ENCODE data around the gene CAPZB.

CAPZB gene

GRCh38 chr1:19342894-19343616 lies 142.3 kb downstream of the CAPZB start:
- Histone ChIP-seq H3K4me1 (ENCODE audit: control insufficient read depth, low read depth, low read length) (peaks cover 5% of the 10 kb centered on the region), H3K9ac (ENCODE audit: low read length) (no peak overlapping the region), H3K27ac (ENCODE audit: low read length) (no peak overlapping the region), H3K36me3 (ENCODE audit: control insufficient read depth, low read depth, low read length) (peaks cover 12% of the 10 kb centered on the region), H3K9me3 (ENCODE audit: control insufficient read depth, low read depth, low read length) (no peaks in the 10 kb centered on the region), H3K27me3 (ENCODE audit: control insufficient read depth, insufficient read depth, low read length) (no peaks in the 10 kb centered on the region), H3K4me3 (ENCODE audit: low read length) (no peak overlapping the region)

GRCh38 chr1:19342062-19342750 lies 143.1 kb downstream of the CAPZB start:
- Histone ChIP-seq H3K9ac (ENCODE audit: low read length) (no peak overlapping the region), H3K27ac (ENCODE audit: low read length) (no peak overlapping the region), H3K4me3 (ENCODE audit: low read length) (no peak overlapping the region), H3K27me3 (ENCODE audit: control insufficient read depth, insufficient read depth, low read length) (no peaks in the 10 kb centered on the region), H3K4me1 (ENCODE audit: control insufficient read depth, low read depth, low read length) (peaks cover 7% of the 10 kb centered on the region), H3K9me3 (ENCODE audit: control insufficient read depth, low read depth, low read length) (no peaks in the 10 kb centered on the region), H3K36me3 (ENCODE audit: control insufficient read depth, low read depth, low read length) (peaks cover 12% of the 10 kb centered on the region)

GRCh38 chr1:19341201-19342061 lies 143.9 kb downstream of the CAPZB start:
- H3K36me3 ChIP-seq (ENCODE audit: control insufficient read depth, low read depth, low read length), result peaks cover 12% of the 10 kb centered on the region
- no peak overlapping the region for H3K4me3 ChIP-seq (ENCODE audit: low read length)
- H3K27me3 ChIP-seq (ENCODE audit: control insufficient read depth, insufficient read depth, low read length), result no peaks in the 10 kb centered on the region
- no peak overlapping the region for H3K9ac ChIP-seq (ENCODE audit: low read length)
- no peak overlapping the region for H3K27ac ChIP-seq (ENCODE audit: low read length)
- H3K4me1 ChIP-seq (ENCODE audit: control insufficient read depth, low read depth, low read length), result peaks cover 7% of the 10 kb centered on the region
- no peaks in the 10 kb centered on the region for H3K9me3 ChIP-seq (ENCODE audit: control insufficient read depth, low read depth, low read length)

- no peak overlapping the region for H3K27ac ChIP-seq (ENCODE audit: low read length)
- H3K9ac ChIP-seq (ENCODE audit: low read length), result no peak overlapping the region
- H3K4me3 ChIP-seq (ENCODE audit: low read length), result no peak overlapping the region
- H3K9me3 ChIP-seq (ENCODE audit: control insufficient read depth, low read depth, low read length), result no peaks in the 10 kb centered on the region
- peaks cover 7% of the 10 kb centered on the region for H3K4me1 ChIP-seq (ENCODE audit: control insufficient read depth, low read depth, low read length)
- no peaks in the 10 kb centered on the region for H3K27me3 ChIP-seq (ENCODE audit: control insufficient read depth, insufficient read depth, low read length)
- peaks cover 12% of the 10 kb centered on the region for H3K36me3 ChIP-seq (ENCODE audit: control insufficient read depth, low read depth, low read length)
Measured at GRCh38 chr1:19340387-19340937, 144.9 kb downstream of the CAPZB start.

- H3K27me3 ChIP-seq (ENCODE audit: control insufficient read depth, insufficient read depth, low read length), result no peaks in the 10 kb centered on the region
- H3K4me1 ChIP-seq (ENCODE audit: control insufficient read depth, low read depth, low read length), result peaks cover 7% of the 10 kb centered on the region
- no peak overlapping the region for H3K4me3 ChIP-seq (ENCODE audit: low read length)
- H3K36me3 ChIP-seq (ENCODE audit: control insufficient read depth, low read depth, low read length), result peaks cover 12% of the 10 kb centered on the region
- H3K9me3 ChIP-seq (ENCODE audit: control insufficient read depth, low read depth, low read length), result no peaks in the 10 kb centered on the region
- H3K27ac ChIP-seq (ENCODE audit: low read length), result no peak overlapping the region
- no peak overlapping the region for H3K9ac ChIP-seq (ENCODE audit: low read length)
Measured at GRCh38 chr1:19339214-19339861, 146.0 kb downstream of the CAPZB start.

GRCh38 chr1:19338323-19338762 lies 147.0 kb downstream of the CAPZB start:
- no peaks in the 10 kb centered on the region for H3K27me3 ChIP-seq (ENCODE audit: control insufficient read depth, insufficient read depth, low read length)
- peak overlapping the region; percentile 35 for H3K27ac ChIP-seq (ENCODE audit: low read length)
- H3K36me3 ChIP-seq (ENCODE audit: control insufficient read depth, low read depth, low read length), result peaks cover 7% of the 10 kb centered on the region
- peak overlapping the region; percentile 32 for H3K9ac ChIP-seq (ENCODE audit: low read length)
- H3K9me3 ChIP-seq (ENCODE audit: control insufficient read depth, low read depth, low read length), result no peaks in the 10 kb centered on the region
- H3K4me3 ChIP-seq (ENCODE audit: low read length), result peak overlapping the region; percentile 14
- H3K4me1 ChIP-seq (ENCODE audit: control insufficient read depth, low read depth, low read length), result peaks cover 7% of the 10 kb centered on the region

GRCh38 chr1:19337289-19337688 lies 148.1 kb downstream of the CAPZB start:
- Histone ChIP-seq H3K4me3 (ENCODE audit: low read length) (no peak overlapping the region), H3K4me1 (ENCODE audit: control insufficient read depth, low read depth, low read length) (peaks cover 7% of the 10 kb centered on the region), H3K36me3 (ENCODE audit: control insufficient read depth, low read depth, low read length) (peaks cover 3% of the 10 kb centered on the region), H3K9ac (ENCODE audit: low read length) (peak overlapping the region; percentile 32), H3K27ac (ENCODE audit: low read length) (no peak overlapping the region), H3K9me3 (ENCODE audit: control insufficient read depth, low read depth, low read length) (no peaks in the 10 kb centered on the region), H3K27me3 (ENCODE audit: control insufficient read depth, insufficient read depth, low read length) (no peaks in the 10 kb centered on the region)

- Histone ChIP-seq H3K9me3 (ENCODE audit: control insufficient read depth, low read depth, low read length) (no peaks in the 10 kb centered on the region), H3K4me3 (ENCODE audit: low read length) (no peak overlapping the region), H3K4me1 (ENCODE audit: control insufficient read depth, low read depth, low read length) (peaks cover 7% of the 10 kb centered on the region), H3K36me3 (ENCODE audit: control insufficient read depth, low read depth, low read length) (peaks cover 3% of the 10 kb centered on the region), H3K9ac (ENCODE audit: low read length) (no peak overlapping the region), H3K27ac (ENCODE audit: low read length) (no peak overlapping the region), H3K27me3 (ENCODE audit: control insufficient read depth, insufficient read depth, low read length) (no peaks in the 10 kb centered on the region)
Measured at GRCh38 chr1:19336543-19336942, 148.8 kb downstream of the CAPZB start.

GRCh38 chr1:19333587-19334354 lies 151.6 kb downstream of the CAPZB start:
- H3K36me3 ChIP-seq (ENCODE audit: control insufficient read depth, low read depth, low read length), result peaks cover 5% of the 10 kb centered on the region
- H3K9me3 ChIP-seq (ENCODE audit: control insufficient read depth, low read depth, low read length), result no peaks in the 10 kb centered on the region
- H3K9ac ChIP-seq (ENCODE audit: low read length), result no peak overlapping the region
- peaks cover 4% of the 10 kb centered on the region for H3K4me1 ChIP-seq (ENCODE audit: control insufficient read depth, low read depth, low read length)
- H3K27ac ChIP-seq (ENCODE audit: low read length), result no peak overlapping the region
- no peak overlapping the region for H3K4me3 ChIP-seq (ENCODE audit: low read length)
- H3K27me3 ChIP-seq (ENCODE audit: control insufficient read depth, insufficient read depth, low read length), result no peaks in the 10 kb centered on the region

- no peaks in the 10 kb centered on the region for H3K9me3 ChIP-seq (ENCODE audit: control insufficient read depth, low read depth, low read length)
- H3K9ac ChIP-seq (ENCODE audit: low read length), result no peak overlapping the region
- no peaks in the 10 kb centered on the region for H3K4me1 ChIP-seq (ENCODE audit: control insufficient read depth, low read depth, low read length)
- H3K27ac ChIP-seq (ENCODE audit: low read length), result no peak overlapping the region
- peaks cover 8% of the 10 kb centered on the region for H3K36me3 ChIP-seq (ENCODE audit: control insufficient read depth, low read depth, low read length)
- no peak overlapping the region for H3K4me3 ChIP-seq (ENCODE audit: low read length)
- H3K27me3 ChIP-seq (ENCODE audit: control insufficient read depth, insufficient read depth, low read length), result no peaks in the 10 kb centered on the region
Measured at GRCh38 chr1:19332832-19333231, 152.5 kb downstream of the CAPZB start.

Data from iPS-18a (cell line).